CD14-positive monocyte (primary cell): ENCODE data around the gene LAMC1. TPM values are rescaled to one million over a fixed set of nuclear protein-coding genes. Genes with fewer than 3 reads are reported as not detected.

Experiments used
- DNase-seq, 3 donors: peaks; one replicate each; pipeline ENCODE4 v3.0.0-alpha.2; 2011 to 2022
- H2AFZ ChIP-seq: 2 replicates; pipeline ENCODE4 v1.6.0; 2012; ENCODE audit warnings: mild to moderate bottlenecking, low read depth, low read length, inconsistent platforms; ENCODE audit not compliant: insufficient read depth, poor library complexity, severe bottlenecking
- H3K27ac ChIP-seq, 2 donors: 1 replicate in 1 of 2; 2 replicates in 1 of 2; pipeline ENCODE4 v1.5.1; 2012 to 2013; ENCODE audit warnings: low read length in 2 of 2, control low read depth in 1 of 2, inconsistent platforms in 1 of 2, low read depth in 1 of 2, mild to moderate bottlenecking in 1 of 2
- H3K27me3 ChIP-seq, 2 donors: one replicate each; pipeline versions ENCODE4 v1.6.0 to v1.6.1; 2011 to 2013; ENCODE audit warnings: low read length in 2 of 2; ENCODE audit not compliant: control insufficient read depth in 2 of 2, insufficient read depth in 2 of 2
- H3K36me3 ChIP-seq, 2 donors: replicated peaks in 1 of 2; 1 replicate in 1 of 2; 2 replicates in 1 of 2; pipeline versions ENCODE4 v1.5.1 to v1.6.1; 2012 to 2013; ENCODE audit warnings: low read length in 2 of 2, control low read depth in 1 of 2, inconsistent platforms in 1 of 2, mild to moderate bottlenecking in 1 of 2; ENCODE audit not compliant: insufficient read depth in 2 of 2, control insufficient read depth in 1 of 2
- H3K4me1 ChIP-seq, 2 donors: 1 replicate in 1 of 2; 2 replicates in 1 of 2; pipeline versions ENCODE4 v1.5.1 to v1.6.1; 2012 to 2013; ENCODE audit warnings: low read length in 2 of 2, control low read depth in 1 of 2, inconsistent platforms in 1 of 2, mild to moderate bottlenecking in 1 of 2, moderate library complexity in 1 of 2; ENCODE audit not compliant: insufficient read depth in 2 of 2, control insufficient read depth in 1 of 2
- H3K4me2 ChIP-seq: replicated peaks from 2 replicates; pipeline ENCODE3; 2012; ENCODE audit warnings: low read length, moderate library complexity, mild to moderate bottlenecking; ENCODE audit not compliant: poor library complexity, severe bottlenecking; ENCODE audit errors: extremely low read depth
- H3K4me3 ChIP-seq, 3 experiments: fragments of 200-600 bp in 1 of 3; sonication (generic) in 1 of 3; replicated peaks in 1 of 3; 1 replicate in 2 of 3; 2 replicates in 1 of 3; pipeline ENCODE4 v1.5.1; 2011 to 2013; ENCODE audit warnings: low read length in 3 of 3, mild to moderate bottlenecking in 3 of 3, control low read depth in 2 of 3, low read depth in 2 of 3, inconsistent platforms in 1 of 3, moderate library complexity in 1 of 3
- H3K79me2 ChIP-seq: 2 replicates; pipeline ENCODE4 v1.6.0; 2012; ENCODE audit warnings: mild to moderate bottlenecking, control low read depth, inconsistent platforms, low read length, moderate library complexity; ENCODE audit not compliant: insufficient read depth
- H3K9ac ChIP-seq: 2 replicates; pipeline ENCODE4 v1.6.0; 2017; ENCODE audit warnings: low read length, mild to moderate bottlenecking; ENCODE audit not compliant: insufficient read depth, poor library complexity, severe bottlenecking
- H3K9me3 ChIP-seq, 2 donors: replicated peaks in 1 of 2; 1 replicate in 1 of 2; 2 replicates in 1 of 2; pipeline versions ENCODE4 v1.5.1 to v1.6.1; 2012 to 2013; ENCODE audit warnings: low read length in 2 of 2, control low read depth in 1 of 2; ENCODE audit not compliant: control insufficient read depth in 1 of 2, insufficient read depth in 1 of 2
- H4K20me1 ChIP-seq: 2 replicates; pipeline ENCODE4 v1.6.0; 2012; ENCODE audit warnings: mild to moderate bottlenecking, low read length, control low read depth, moderate library complexity; ENCODE audit not compliant: insufficient read depth
- H3K27ac Mint-ChIP-seq, 7 donors: one replicate each; pipeline ENCODE4 v1.8.0; 2020; ENCODE audit warnings: mild to moderate bottlenecking in 7 of 7, mixed read lengths in 7 of 7, moderate library complexity in 6 of 7, inconsistent platforms in 2 of 7
- H3K27me3 Mint-ChIP-seq, 3 donors: one replicate each; pipeline ENCODE4 v1.8.0; 2021 to 2022; ENCODE audit warnings: low read depth in 3 of 3, mild to moderate bottlenecking in 3 of 3, mixed read lengths in 3 of 3, moderate library complexity in 3 of 3, inconsistent platforms in 1 of 3
- H3K36me3 Mint-ChIP-seq, 2 donors: one replicate each; pipeline ENCODE4 v1.8.0; 2020; ENCODE audit warnings: mixed read lengths in 2 of 2, inconsistent platforms in 1 of 2, mild to moderate bottlenecking in 1 of 2
- H3K4me1 Mint-ChIP-seq: one replicate; pipeline ENCODE4 v1.8.0; 2020; ENCODE audit warnings: mild to moderate bottlenecking, mixed read lengths
- H3K4me3 Mint-ChIP-seq, 2 donors: one replicate each; pipeline ENCODE4 v1.8.0; 2020; ENCODE audit warnings: mild to moderate bottlenecking in 2 of 2, mixed read lengths in 2 of 2, moderate library complexity in 1 of 2
- H3K9me3 Mint-ChIP-seq, 7 donors: one replicate each; pipeline ENCODE4 v1.8.0; 2020 to 2022; ENCODE audit warnings: mixed read lengths in 7 of 7, mild to moderate bottlenecking in 6 of 7, moderate library complexity in 6 of 7, inconsistent platforms in 2 of 7
- CTCF ChIP-seq: fragments of 200-600 bp; IDR thresholded peaks from one replicate; pipeline ENCODE4 v1.8.0; 2022; ENCODE audit warnings: antibody characterized with exemption, mild to moderate bottlenecking
- WGBS: methylation state at CpG from one replicate; pipeline ENCODE4 v1.1.5; 2013; ENCODE audit warnings: missing lambda C conversion rate; ENCODE audit not compliant: insufficient coverage; 5-methylcytosine and 5-hydroxymethylcytosine counted together
- intact Hi-C, 2 donors: fragments of 100-400 bp; cut with micrococcal nuclease; formaldehyde crosslinking; loops; one replicate each; pipeline versions ENCODE4 v1.15.0 to v1.15.1; 2023
- polyA plus RNA-seq, 3 donors: library from polyadenylated mRNA; depleted of rRNA in 1 of 3; unstranded in 2 of 3; stranded (reverse) in 1 of 3; fragments of 300-500 nt in 2 of 3; fragments of >200 nt in 1 of 3; fragmentation: Illumina TruSeq in 2 of 3; gene quantifications; 1 replicate in 2 of 3; 2 replicates in 1 of 3; pipeline ENCODE4 v1.2.3, GENCODE V29; 2012 to 2021

LAMC1 gene
- polyA plus RNA-seq, 3 donors: 0.34 to 1.7 (median 0.95) TPM

GRCh38 chr1:183079712-183080388 lies 56.6 kb downstream of the LAMC1 start:
- H3K9ac ChIP-seq: no peak overlapping the region
- no peak overlapping the region for H3K4me2 ChIP-seq
- peak overlapping the region in 1 of 7 donors; percentile 50 for H3K27ac Mint-ChIP-seq
- H3K27me3 ChIP-seq: no peaks in the 10 kb centered on the region
- H3K4me3 ChIP-seq: no peak overlapping the region
- no peaks in the 10 kb centered on the region for H3K36me3 ChIP-seq
- no peaks in the 10 kb centered on the region for H3K36me3 Mint-ChIP-seq
- no peak overlapping the region for H3K27ac ChIP-seq
- no peak overlapping the region for H3K4me3 Mint-ChIP-seq
- no peaks in the 10 kb centered on the region for H3K9me3 Mint-ChIP-seq
- no peaks in the 10 kb centered on the region for H4K20me1 ChIP-seq
- H3K9me3 ChIP-seq: no peaks in the 10 kb centered on the region
- H3K4me1 ChIP-seq: no peaks in the 10 kb centered on the region
- intact Hi-C loops: no loop called here
- no peak for DNase-seq
- no peak overlapping the region for H2AFZ ChIP-seq
- WGBS: 87% methylated on average over 3 of the region's 8 CpGs
- H3K79me2 ChIP-seq: no peaks in the 10 kb centered on the region
- peaks cover 0 to 3% (median 2%) of the 10 kb centered on the region in 3 donors for H3K27me3 Mint-ChIP-seq
- H3K4me1 Mint-ChIP-seq: no peaks in the 10 kb centered on the region
- TF ChIP-seq CTCF: no peak

GRCh38 chr1:183080406-183080805 lies 57.2 kb downstream of the LAMC1 start:
- Histone ChIP-seq H3K9me3 (no peaks in the 10 kb centered on the region), H4K20me1 (no peaks in the 10 kb centered on the region), H3K79me2 (no peaks in the 10 kb centered on the region), H3K27ac (no peak overlapping the region), H3K9ac (no peak overlapping the region), H3K4me3 (no peak overlapping the region), H2AFZ (no peak overlapping the region), H3K4me2 (no peak overlapping the region), H3K36me3 (no peaks in the 10 kb centered on the region), H3K4me1 (no peaks in the 10 kb centered on the region), H3K27me3 (no peaks in the 10 kb centered on the region)
- Mint-ChIP-seq H3K4me3 (no peak overlapping the region), H3K36me3 (no peaks in the 10 kb centered on the region), H3K9me3 (no peaks in the 10 kb centered on the region), H3K27ac (no peak overlapping the region), H3K4me1 (no peaks in the 10 kb centered on the region), H3K27me3 (peaks cover 0 to 2% (median 2%) of the 10 kb centered on the region in 3 donors)
- DNase-seq: no peak
- TF ChIP-seq CTCF: no peak
- intact Hi-C loops: no loop called here
- WGBS: no CpG with 5 or more reads among the region's 2 CpGs
